ENCODE results near the gene ADCY3.
A peak's percentile ranks its signal among the peaks of the same experiment; 100 is the strongest.

The ADCY3 gene

GRCh38 chr2:24881158-24881557 is 38.9 kb downstream of the ADCY3 start:
- peaks cover 13% of the 10 kb centered on the region for H3K36me3 Mint-ChIP-seq
- ATAC-seq (no peak), DNase-seq (ENCODE audit: low spot score in 2 of 2) (no peak)
- H3K4me1 Mint-ChIP-seq = peaks cover 35% of the 10 kb centered on the region
- H3K4me3 Mint-ChIP-seq = no peak overlapping the region
- H3K9me3 Mint-ChIP-seq = no peaks in the 10 kb centered on the region
- no peak overlapping the region for H3K27ac Mint-ChIP-seq

- no peaks in the 10 kb centered on the region for H3K9me3 Mint-ChIP-seq
- H3K27ac Mint-ChIP-seq = no peak overlapping the region
These were observed 41.7 kb downstream of the ADCY3 start for GRCh38 chr2:24878341-24878740.

GRCh38 chr2:24877646-24878045 is 42.4 kb downstream of the ADCY3 start:
- ATAC-seq (no peak), DNase-seq (ENCODE audit: low spot score in 2 of 2) (no peak)
- peaks cover 22% of the 10 kb centered on the region for H3K4me1 Mint-ChIP-seq
- no peaks in the 10 kb centered on the region for H3K36me3 Mint-ChIP-seq
- H3K4me3 Mint-ChIP-seq = no peak overlapping the region
- no peak overlapping the region for H3K27ac Mint-ChIP-seq
- no peaks in the 10 kb centered on the region for H3K9me3 Mint-ChIP-seq

More at GRCh38 chr2:24878341-24878740, 41.7 kb downstream of the ADCY3 start:
- Mint-ChIP-seq H3K4me3 (no peak overlapping the region), H3K4me1 (peaks cover 22% of the 10 kb centered on the region), H3K36me3 (peaks cover 5% of the 10 kb centered on the region)
- ATAC-seq = no peak
- DNase-seq (ENCODE audit: low spot score in 2 of 2) = no peak

- H3K9me3 Mint-ChIP-seq = no peaks in the 10 kb centered on the region
- H3K27ac Mint-ChIP-seq = no peak overlapping the region
- no peaks in the 10 kb centered on the region for H3K36me3 Mint-ChIP-seq
- DNase-seq (ENCODE audit: low spot score in 2 of 2) (no peak), ATAC-seq (no peak)
- H3K4me1 Mint-ChIP-seq = peaks cover 22% of the 10 kb centered on the region
- H3K4me3 Mint-ChIP-seq = no peak overlapping the region
These were observed 43.0 kb downstream of the ADCY3 start for GRCh38 chr2:24877067-24877466.

GRCh38 chr2:24875901-24876300 is 44.1 kb downstream of the ADCY3 start:
- Mint-ChIP-seq H3K27ac (no peak overlapping the region), H3K9me3 (no peaks in the 10 kb centered on the region), H3K4me3 (no peak overlapping the region), H3K36me3 (no peaks in the 10 kb centered on the region), H3K4me1 (peaks cover 14% of the 10 kb centered on the region)
- ATAC-seq = no peak
- no peak for DNase-seq (ENCODE audit: low spot score in 2 of 2)

GRCh38 chr2:24875272-24875671 is 44.8 kb downstream of the ADCY3 start:
- H3K36me3 Mint-ChIP-seq = peaks cover 5% of the 10 kb centered on the region
- H3K4me3 Mint-ChIP-seq = no peak overlapping the region
- H3K4me1 Mint-ChIP-seq = peaks cover 8% of the 10 kb centered on the region
- ATAC-seq = no peak
- H3K9me3 Mint-ChIP-seq = no peaks in the 10 kb centered on the region
- no peak for DNase-seq (ENCODE audit: low spot score in 2 of 2)
- no peak overlapping the region for H3K27ac Mint-ChIP-seq

- DNase-seq (ENCODE audit: low spot score in 2 of 2) (no peak), ATAC-seq (no peak)
- H3K9me3 Mint-ChIP-seq = no peaks in the 10 kb centered on the region
- peaks cover 6% of the 10 kb centered on the region for H3K4me1 Mint-ChIP-seq
- peaks cover 15% of the 10 kb centered on the region for H3K36me3 Mint-ChIP-seq
- no peak overlapping the region for H3K4me3 Mint-ChIP-seq
- H3K27ac Mint-ChIP-seq = no peak overlapping the region
These were observed 46.0 kb downstream of the ADCY3 start for GRCh38 chr2:24874035-24874434.

- no peak for ATAC-seq
- peaks cover 15% of the 10 kb centered on the region for H3K36me3 Mint-ChIP-seq
- H3K4me1 Mint-ChIP-seq = peaks cover 6% of the 10 kb centered on the region
- H3K27ac Mint-ChIP-seq = no peak overlapping the region
- H3K9me3 Mint-ChIP-seq = no peaks in the 10 kb centered on the region
- no peak for DNase-seq (ENCODE audit: low spot score in 2 of 2)
- H3K4me3 Mint-ChIP-seq = no peak overlapping the region
These were observed 46.4 kb downstream of the ADCY3 start for GRCh38 chr2:24873619-24874018.

GRCh38 chr2:24872344-24873115 is 47.5 kb downstream of the ADCY3 start:
- Mint-ChIP-seq H3K4me3 (no peak overlapping the region), H3K27ac (peak overlapping the region; percentile 69)

GRCh38 chr2:24871852-24872333 is 48.1 kb downstream of the ADCY3 start:
- peaks cover 15% of the 10 kb centered on the region for H3K36me3 Mint-ChIP-seq
- no peak overlapping the region for H3K27ac Mint-ChIP-seq
- ATAC-seq = no peak
- no peaks in the 10 kb centered on the region for H3K9me3 Mint-ChIP-seq
- H3K4me3 Mint-ChIP-seq = no peak overlapping the region
- H3K4me1 Mint-ChIP-seq = peaks cover 2% of the 10 kb centered on the region
- DNase-seq (ENCODE audit: low spot score in 2 of 2) = no peak

More at GRCh38 chr2:24872344-24873115, 47.5 kb downstream of the ADCY3 start:
- Mint-ChIP-seq H3K9me3 (no peaks in the 10 kb centered on the region), H3K4me1 (peaks cover 6% of the 10 kb centered on the region), H3K36me3 (peaks cover 15% of the 10 kb centered on the region)
- ATAC-seq = no peak
- no peak for DNase-seq (ENCODE audit: low spot score in 2 of 2)

- H3K36me3 Mint-ChIP-seq = peaks cover 15% of the 10 kb centered on the region
- H3K4me3 Mint-ChIP-seq = no peak overlapping the region
- ATAC-seq (no peak), DNase-seq (ENCODE audit: low spot score in 2 of 2) (no peak)
- H3K27ac Mint-ChIP-seq = no peak overlapping the region
- peaks cover 6% of the 10 kb centered on the region for H3K4me1 Mint-ChIP-seq
- no peaks in the 10 kb centered on the region for H3K9me3 Mint-ChIP-seq
These were observed 48.9 kb downstream of the ADCY3 start for GRCh38 chr2:24870891-24871705.

GRCh38 chr2:24870440-24870839 is 49.6 kb downstream of the ADCY3 start:
- Mint-ChIP-seq H3K9me3 (no peaks in the 10 kb centered on the region), H3K36me3 (peaks cover 15% of the 10 kb centered on the region), H3K4me3 (no peak overlapping the region), H3K27ac (no peak overlapping the region), H3K4me1 (peaks cover 6% of the 10 kb centered on the region)
- no peak for DNase-seq (ENCODE audit: low spot score in 2 of 2)
- ATAC-seq = no peak

GRCh38 chr2:24866946-24867345 is 53.1 kb downstream of the ADCY3 start:
- peaks cover 15% of the 10 kb centered on the region for H3K36me3 Mint-ChIP-seq
- no peaks in the 10 kb centered on the region for H3K9me3 Mint-ChIP-seq
- no peak overlapping the region for H3K27ac Mint-ChIP-seq
- H3K4me1 Mint-ChIP-seq = peaks cover 6% of the 10 kb centered on the region
- DNase-seq (ENCODE audit: low spot score in 2 of 2) (no peak), ATAC-seq (no peak)
- H3K4me3 Mint-ChIP-seq = no peak overlapping the region

GRCh38 chr2:24863641-24864040 is 56.4 kb downstream of the ADCY3 start:
- Mint-ChIP-seq H3K36me3 (no peaks in the 10 kb centered on the region), H3K4me3 (no peak overlapping the region), H3K4me1 (peaks cover 6% of the 10 kb centered on the region), H3K27ac (no peak overlapping the region), H3K9me3 (no peaks in the 10 kb centered on the region)
- DNase-seq (ENCODE audit: low spot score in 2 of 2) (no peak), ATAC-seq (no peak)

- H3K9me3 Mint-ChIP-seq = no peaks in the 10 kb centered on the region
- peaks cover 5% of the 10 kb centered on the region for H3K4me1 Mint-ChIP-seq
- no peak for ATAC-seq
- H3K27ac Mint-ChIP-seq = no peak overlapping the region
- peaks cover 1% of the 10 kb centered on the region for H3K36me3 Mint-ChIP-seq
- H3K4me3 Mint-ChIP-seq = no peak overlapping the region
- DNase-seq (ENCODE audit: low spot score in 2 of 2) = no peak
These were observed 58.5 kb downstream of the ADCY3 start for GRCh38 chr2:24861500-24861899.

GRCh38 chr2:24860631-24861030 is 59.4 kb downstream of the ADCY3 start:
- Mint-ChIP-seq H3K4me3 (no peak overlapping the region), H3K36me3 (peaks cover 6% of the 10 kb centered on the region), H3K27ac (no peak overlapping the region), H3K9me3 (no peaks in the 10 kb centered on the region), H3K4me1 (peaks cover 9% of the 10 kb centered on the region)
- no peak for DNase-seq (ENCODE audit: low spot score in 2 of 2)
- ATAC-seq = no peak
